COLO829 (cell line): Measurements from ENCODE around the gene HES7.

Experiments
- DNase-seq: peaks from one replicate; pipeline ENCODE4 v3.0.0; 2012; ENCODE audit warnings: low spot score

The HES7 gene

DNA sequence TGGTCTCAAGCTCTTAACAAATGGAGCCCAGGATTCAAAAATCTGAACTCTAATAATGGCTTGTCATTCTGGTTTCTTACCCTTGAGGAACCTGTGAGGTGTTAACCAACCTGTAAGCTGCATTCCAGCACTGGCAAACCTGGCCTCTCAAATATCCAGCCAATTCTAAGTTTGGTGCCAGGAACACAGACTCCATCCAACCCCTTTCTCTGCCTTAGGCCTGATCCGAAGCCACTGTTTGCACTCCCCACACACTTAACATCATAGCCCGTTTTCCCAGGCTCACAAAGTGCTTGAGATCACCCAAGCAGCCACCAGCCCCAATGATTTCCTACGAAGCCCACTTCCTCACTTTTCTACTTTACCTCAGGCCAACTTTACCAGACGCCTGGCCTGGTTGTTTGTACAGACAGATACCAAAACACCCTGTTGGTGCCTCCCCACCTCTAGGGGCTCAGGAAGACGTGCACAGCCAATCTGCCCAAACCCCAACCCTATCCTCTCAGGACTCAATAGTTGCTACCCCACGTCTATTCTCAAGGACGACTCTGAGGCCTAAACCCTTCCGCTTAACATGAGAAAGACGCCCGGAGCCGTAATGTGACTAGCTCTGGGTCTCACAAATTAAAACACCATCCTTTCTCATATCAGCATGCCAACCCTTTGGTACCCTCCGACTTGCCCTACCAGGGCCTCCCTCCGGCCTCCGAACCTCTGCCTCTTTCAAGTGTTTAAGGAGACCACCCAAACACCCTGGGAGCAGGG lies 31.5 kb upstream of the HES7 start:
- DNase-seq = no peak

DNA sequence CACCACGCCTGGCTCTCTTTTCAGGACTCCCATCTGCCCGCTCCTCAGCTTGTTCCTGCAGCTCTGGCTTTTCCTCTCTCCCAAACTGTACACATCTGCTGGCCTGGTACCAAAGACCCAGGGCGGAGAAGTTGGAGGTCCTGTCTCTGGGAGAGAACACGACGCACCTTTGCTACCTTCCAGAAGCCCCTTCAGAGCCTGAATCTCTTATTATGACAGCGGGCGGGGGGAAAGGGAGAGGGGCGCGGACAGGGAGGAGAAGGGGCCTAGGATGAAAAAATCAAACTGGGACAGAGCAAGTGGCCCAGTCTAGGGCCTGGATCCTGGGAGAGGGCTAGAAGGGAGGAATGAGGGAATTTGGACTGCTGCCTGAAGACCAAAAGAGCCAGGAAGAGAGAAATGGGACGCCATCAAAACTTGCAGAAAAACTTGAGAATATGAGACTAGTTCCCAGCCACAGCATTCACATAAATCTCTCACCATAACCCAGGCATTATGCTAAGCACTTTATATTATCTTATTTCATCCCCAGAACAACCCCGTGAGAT lies 30.8 kb upstream of the HES7 start:
- no peak for DNase-seq

GRCh38 chr17:8153957-8154607 lies 30.2 kb upstream of the HES7 start:
- DNase-seq = peak; percentile 92

DNA sequence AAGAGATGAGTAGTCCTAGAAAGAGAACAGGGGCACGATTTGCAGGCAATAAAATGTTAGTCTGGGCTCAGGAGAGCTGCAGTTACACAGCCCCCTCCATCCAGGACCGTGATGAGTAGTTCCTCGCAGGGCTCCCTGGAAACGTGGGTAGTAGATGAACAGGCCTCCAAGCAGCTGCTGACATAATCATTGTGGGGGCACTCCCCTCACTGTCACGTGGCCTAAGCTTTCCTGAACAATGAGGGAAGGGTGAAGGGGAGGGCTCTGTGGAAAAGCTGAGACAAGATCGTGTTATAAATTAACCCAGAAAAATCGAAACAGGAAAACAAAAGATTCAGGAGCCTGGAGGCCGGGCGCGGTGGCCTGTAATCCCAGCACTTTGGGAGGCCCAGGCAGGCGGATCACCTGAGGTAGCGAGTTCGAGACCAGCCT lies 29.6 kb upstream of the HES7 start:
- DNase-seq = no peak

DNA sequence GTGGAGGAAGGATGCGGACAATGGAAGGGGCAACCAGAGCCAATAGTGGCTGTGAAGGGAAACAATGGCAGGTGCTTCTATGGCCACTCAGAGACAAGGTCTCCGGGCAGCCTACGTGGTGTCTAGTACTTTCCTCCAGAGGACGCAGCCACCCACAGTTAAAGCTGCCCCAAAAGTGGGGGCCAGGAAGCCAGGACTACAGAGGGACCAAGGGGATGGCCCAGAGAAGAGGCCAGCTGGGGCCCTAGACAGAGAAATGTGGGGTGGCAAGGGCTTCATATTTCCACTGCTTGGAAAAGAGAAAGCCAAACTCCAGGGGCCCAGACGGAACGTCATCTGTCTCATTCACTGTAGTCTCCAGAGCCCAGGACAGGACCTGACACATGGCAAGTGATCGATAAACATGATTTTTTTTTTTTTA lies 29.1 kb upstream of the HES7 start:
- DNase-seq = no peak

DNA sequence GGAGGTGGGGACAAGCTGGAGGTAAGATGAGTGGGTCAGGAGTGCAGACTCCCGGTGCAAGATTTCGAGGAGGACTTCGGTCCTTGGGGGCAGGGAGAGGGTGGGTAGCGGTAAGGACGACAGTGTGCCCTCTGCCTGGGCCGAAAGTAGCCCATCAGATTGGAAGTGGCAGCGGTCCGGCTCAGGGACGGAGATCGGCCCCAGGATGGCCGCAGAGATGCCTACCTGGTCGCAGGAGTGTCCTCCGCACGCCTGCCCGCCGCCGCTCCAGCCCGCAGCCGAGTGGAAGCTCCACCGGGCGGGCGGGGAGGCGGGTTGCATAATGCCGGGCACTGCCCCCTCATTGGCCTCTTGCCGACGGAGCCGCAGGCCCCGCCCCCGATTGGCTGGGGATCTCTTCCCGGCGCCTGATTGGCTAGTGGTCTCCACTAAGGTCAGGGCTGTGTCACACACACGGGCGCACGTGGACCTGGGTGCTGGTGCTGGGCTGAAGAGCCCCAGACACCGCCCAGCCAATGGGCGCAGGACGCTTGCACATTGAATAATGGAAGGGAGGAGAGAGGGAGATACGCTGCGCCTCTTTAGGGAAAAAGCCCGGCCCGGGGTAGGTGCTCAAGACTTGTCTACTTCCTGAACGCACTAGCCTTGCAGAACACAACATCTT lies 28.3 kb upstream of the HES7 start, which contains the start of gene PER1:
TSS of gene PER1 (minus strand) at position 293 of the 664 bp plus-strand sequence. CDS start 1,698 bp downstream, outside the sequence.
- DNase-seq = peak; percentile 89

- no peak for DNase-seq
Measured at GRCh38 chr17:8151641-8152111, 27.8 kb upstream of the HES7 start.

- DNase-seq = peak; percentile 52
Measured at GRCh38 chr17:8151120-8151640, 27.3 kb upstream of the HES7 start.

DNA sequence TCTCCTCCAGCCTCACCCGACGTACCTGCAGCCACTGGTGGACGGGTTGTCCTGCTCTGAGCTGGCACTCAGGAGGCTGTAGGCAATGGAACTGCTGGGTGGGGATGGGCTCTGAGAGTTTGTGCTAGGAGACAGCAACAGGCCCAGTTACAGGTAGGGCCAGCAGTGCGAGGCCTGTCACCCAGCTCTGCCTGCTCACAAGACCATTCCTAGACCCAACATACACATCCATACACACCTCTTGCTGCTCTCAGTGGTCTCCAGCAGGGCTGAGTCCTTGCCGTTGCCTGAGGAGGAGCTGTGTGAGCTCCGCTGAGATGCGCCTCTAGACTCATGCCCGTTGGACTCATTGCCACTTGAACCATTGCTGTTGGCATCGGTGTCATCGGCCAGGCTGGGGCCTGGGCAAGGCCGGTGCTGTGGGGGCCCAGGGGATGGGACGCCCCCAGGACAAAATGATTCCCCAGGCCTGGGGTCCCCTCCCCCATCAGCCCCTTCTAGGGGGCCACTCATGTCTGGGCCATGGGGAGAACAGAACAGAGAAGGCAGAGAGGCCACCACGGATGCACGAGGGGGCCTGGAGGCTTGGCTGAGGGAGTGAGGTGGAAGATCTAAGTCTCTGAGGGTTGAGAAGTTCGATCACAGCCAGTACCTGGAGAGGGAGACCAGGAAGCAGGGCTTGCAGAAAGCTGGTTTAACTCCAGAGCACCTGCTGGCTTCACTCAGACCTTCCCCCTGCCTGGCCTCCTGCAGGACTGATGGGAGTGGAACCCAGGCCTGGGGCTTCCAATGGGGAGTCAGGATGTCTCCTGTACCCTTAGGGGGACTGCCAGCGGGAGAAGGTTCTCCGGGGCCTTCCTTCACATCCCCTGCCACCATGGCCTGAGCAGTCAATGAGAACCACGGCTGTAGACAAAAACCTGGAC lies 26.6 kb upstream of the HES7 start:
- no peak for DNase-seq

DNA sequence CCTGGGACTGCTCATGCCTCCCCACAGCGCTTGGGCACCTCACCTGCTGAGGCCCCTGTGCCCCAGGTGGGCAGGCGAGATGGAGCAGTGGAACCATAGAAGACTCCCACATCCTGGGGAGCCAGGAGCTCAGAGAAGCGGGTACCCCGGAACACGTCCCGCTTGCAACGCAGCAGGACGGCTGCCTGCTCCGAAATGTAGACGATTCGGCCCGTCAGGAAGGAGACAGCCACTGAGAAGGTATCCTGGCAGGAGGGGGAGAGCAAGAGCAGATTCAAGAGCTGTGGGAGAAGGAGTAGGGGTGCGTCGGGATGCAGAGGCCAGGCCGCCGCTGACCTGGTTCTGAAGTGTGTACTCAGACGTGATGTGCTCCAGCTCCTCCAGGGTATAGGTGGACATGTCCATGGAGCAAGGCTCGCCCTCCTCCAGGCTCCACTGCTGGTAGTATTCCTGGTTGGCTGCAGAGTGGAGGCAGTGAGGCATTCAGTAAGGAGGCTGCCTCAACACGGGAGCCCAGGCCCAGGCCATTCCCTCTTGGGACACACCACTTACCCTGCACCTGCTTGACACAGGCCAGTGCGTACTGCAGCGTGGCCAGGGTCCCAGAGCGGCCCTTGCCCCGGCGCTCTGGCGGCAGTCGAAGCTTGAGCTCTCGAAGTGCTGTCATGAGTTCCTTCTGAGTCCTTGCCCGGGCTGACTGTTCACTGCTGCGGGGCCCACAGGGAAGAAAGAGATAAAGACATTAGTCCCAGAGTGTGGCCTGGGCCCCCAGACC lies 25.7 kb upstream of the HES7 start:
- DNase-seq = no peak

DNA sequence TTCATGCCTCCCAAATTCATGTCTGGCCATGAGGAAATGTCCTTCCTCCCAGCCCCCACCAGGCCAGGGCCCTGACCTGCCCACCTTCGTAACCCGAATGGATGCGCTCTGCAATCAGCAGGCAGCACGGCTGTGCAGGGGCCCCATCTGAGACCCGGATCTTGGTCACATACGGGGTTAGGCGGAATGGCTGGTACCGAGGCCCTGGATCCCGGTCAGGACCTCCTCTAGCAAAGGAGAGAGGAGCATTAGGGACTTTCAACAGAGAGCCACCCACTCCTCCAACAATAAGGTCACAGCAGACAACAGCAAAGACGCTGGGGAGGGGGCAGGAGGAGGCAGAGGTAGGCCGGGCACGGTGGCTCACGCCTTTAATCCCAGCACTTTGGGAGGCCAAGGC lies 24.7 kb upstream of the HES7 start:
- no peak for DNase-seq

DNA sequence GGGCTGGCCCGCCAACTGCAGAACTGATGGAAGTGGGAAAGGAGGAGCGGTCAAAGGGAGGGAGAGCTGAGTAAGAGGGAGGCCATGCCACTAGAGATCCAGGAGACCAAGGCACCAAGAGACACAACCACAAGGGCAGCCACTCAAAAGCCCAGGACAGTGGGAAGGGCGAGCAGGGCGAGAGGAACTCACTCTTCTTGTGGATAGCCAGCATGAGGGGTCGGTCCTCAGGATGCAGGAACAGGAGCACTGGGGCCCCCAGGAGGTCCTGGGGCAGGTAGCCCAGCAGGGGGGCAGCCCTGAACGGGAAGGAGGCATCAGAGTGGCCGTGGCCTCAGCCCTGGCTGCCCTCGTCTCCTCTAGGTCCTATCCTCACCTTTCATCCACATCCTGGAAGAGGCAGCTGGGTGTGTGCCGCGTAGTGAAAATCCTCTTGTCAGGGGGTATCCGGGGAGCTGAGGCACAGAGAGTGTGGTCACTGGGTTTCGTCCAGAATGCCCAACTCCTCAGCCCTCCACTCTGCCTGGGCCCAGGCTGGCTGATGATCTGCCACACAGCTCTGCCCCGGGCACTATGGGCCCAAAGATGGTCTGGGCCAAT lies 24.0 kb upstream of the HES7 start:
- no peak for DNase-seq

- no peak for DNase-seq
Measured at GRCh38 chr17:8147141-8147804, 23.4 kb upstream of the HES7 start.

GRCh38 chr17:8146381-8147140 lies 22.7 kb upstream of the HES7 start:
- DNase-seq = no peak

GRCh38 chr17:8145811-8146210 lies 21.9 kb upstream of the HES7 start:
- DNase-seq = no peak

GRCh38 chr17:8144401-8145231 lies 20.7 kb upstream of the HES7 start:
- DNase-seq = no peak

DNA sequence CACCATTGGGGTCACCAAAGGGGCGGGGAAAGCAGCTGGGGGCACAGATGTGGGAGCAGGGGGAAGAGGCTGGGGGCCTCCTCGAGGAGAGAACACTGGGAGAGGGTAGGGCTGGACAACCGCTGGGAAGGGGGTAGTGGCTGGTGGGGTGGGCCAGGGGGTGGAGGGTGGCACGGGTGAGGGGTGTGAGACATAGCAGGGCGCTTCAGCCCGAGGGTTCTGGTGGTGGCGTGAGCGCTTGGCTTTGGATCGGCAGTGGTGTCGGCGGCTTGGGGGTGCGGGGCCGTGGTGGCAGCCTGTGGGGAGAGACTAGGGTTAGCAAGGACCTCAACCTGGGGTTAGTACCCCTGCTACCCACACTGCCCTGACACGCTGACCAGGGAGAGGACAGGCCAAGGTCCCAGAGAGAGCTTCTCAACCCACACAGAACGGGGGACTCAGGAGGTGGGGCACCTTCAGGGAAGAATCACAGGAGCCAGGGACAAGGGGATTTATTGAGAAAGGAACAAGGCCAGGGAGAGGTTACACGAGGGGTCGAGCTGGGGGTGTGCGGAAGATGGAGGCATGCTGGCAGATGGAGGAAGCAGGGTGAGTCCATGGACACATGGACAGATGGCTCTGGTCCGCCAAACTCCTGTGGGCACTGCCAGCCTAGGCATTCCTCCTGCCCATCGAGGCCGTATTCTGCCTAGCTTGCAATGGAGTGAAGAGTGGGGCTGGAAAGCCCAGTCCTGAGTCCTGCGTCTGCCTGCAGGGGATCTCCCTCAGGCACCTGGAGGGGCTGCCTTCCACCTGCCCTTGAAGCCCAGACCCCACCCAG lies 19.9 kb upstream of the HES7 start:
- DNase-seq = no peak
